Upper lobe of right lung (tissue), 1 donor: Measurements from ENCODE around the gene DDX39B. TPM values are rescaled to one million over a fixed set of nuclear protein-coding genes. Genes with fewer than 3 reads are reported as not detected.
"Not testable (repeated sequence)": the region's sequence is repeated elsewhere in the genome, so short reads cannot be mapped to it uniquely, and the experiment has no call there.

Experiments
- ATAC-seq: fragments of 200-7000 bp; cut with Tn5 transposase; one replicate; pipeline ENCODE4 v1.9.1; 2020; ENCODE audit warnings: mild to moderate bottlenecking, moderate library complexity
- DNase-seq: peaks from one replicate; pipeline ENCODE4 v3.0.0-alpha.2; 2020
- H3K27ac ChIP-seq: fragments of 200-600 bp; one replicate; pipeline ENCODE4 v1.8.0; 2022
- H3K27me3 ChIP-seq: fragments of 200-600 bp; one replicate; pipeline ENCODE4 v1.8.0; 2022; ENCODE audit warnings: mild to moderate bottlenecking
- H3K36me3 ChIP-seq: fragments of 200-600 bp; one replicate; pipeline ENCODE4 v1.8.0; 2022
- H3K4me1 ChIP-seq: fragments of 200-600 bp; one replicate; pipeline ENCODE4 v1.8.0; 2022
- H3K4me3 ChIP-seq: fragments of 200-600 bp; one replicate; pipeline ENCODE4 v1.8.0; 2022; ENCODE audit warnings: mild to moderate bottlenecking
- H3K9me3 ChIP-seq: fragments of 200-600 bp; one replicate; pipeline ENCODE4 v1.8.0; 2022
- CTCF ChIP-seq: fragments of 200-600 bp; IDR thresholded peaks from one replicate; pipeline ENCODE4 v1.8.0; 2022; ENCODE audit warnings: antibody characterized with exemption
- intact Hi-C: fragments of 100-400 bp; cut with DNase I; formaldehyde crosslinking; loops from one replicate; pipeline ENCODE4 v1.11.0; 2022
- long read RNA-seq: library from polyadenylated mRNA; unstranded; transcript quantifications from one replicate; pipeline ENCODE4 v2.0.0, GENCODE V29; 2021
- total RNA-seq: library from RNA; stranded (reverse); fragmentation: NEBNext Ultra II Directional; extraction: Animal tissue kit (Norgen Biotek cat#: 25700); gene quantifications from one replicate; pipeline ENCODE4 v1.2.1, GENCODE V29; 2021
- donor health status: DM: no; HTN: yes; CAD: no; lungs with severe emphysema.

DDX39B gene
- total RNA-seq, result 241 TPM
- long read RNA-seq, full-length matches to known transcripts, result 55 of 87 reads
- long read RNA-seq, partial matches to known transcripts, result 15 of 87 reads
- long read RNA-seq, other reads (novel, unspliced or antisense), result 17 of 87 reads

- intact Hi-C loops, result no loop called here
Measured at GRCh38 chr6:31541658-31542521, at the start of gene DDX39B. Gene DDX39B (minus strand): TSS chr6:31542003. CDS start chr6:31540532, 1,471 bp downstream.

GRCh38 chr6:31590691-31591090 lies 48.9 kb upstream of the DDX39B start:
- H3K4me1 ChIP-seq, ATAC-seq, H3K27me3 ChIP-seq, intact Hi-C loops, H3K4me3 ChIP-seq, H3K27ac ChIP-seq, DNase-seq, H3K36me3 ChIP-seq, H3K9me3 ChIP-seq: not testable (repeated sequence)

More at GRCh38 chr6:31541658-31542521, at the start of gene DDX39B:
- Histone ChIP-seq H3K4me1 (peaks cover 29% of the 10 kb centered on the region), H3K27ac (peak within 1 kb of the TSS; percentile 93), H3K27me3 (no peaks in the 10 kb centered on the region), H3K9me3 (no peaks in the 10 kb centered on the region), H3K4me3 (peak within 1 kb of the TSS; percentile 72), H3K36me3 (peaks cover 38% of the 10 kb centered on the region)
- no peak for TF ChIP-seq CTCF
- peak; percentile 91 for ATAC-seq
- peak; percentile 97 for DNase-seq

- Histone ChIP-seq H3K4me1 (peaks cover 10% of the 10 kb centered on the region), H3K4me3 (no peak overlapping the region), H3K9me3 (no peaks in the 10 kb centered on the region), H3K36me3 (no peaks in the 10 kb centered on the region), H3K27ac (no peak overlapping the region), H3K27me3 (no peaks in the 10 kb centered on the region)
- intact Hi-C loops, result no loop called here
- no peak for TF ChIP-seq CTCF
- DNase-seq, result peak; percentile 65
- ATAC-seq, result peak; percentile 55
Measured at GRCh38 chr6:31588871-31589650, 47.3 kb upstream of the DDX39B start.

GRCh38 chr6:31587791-31588777 lies 46.3 kb upstream of the DDX39B start:
- Histone ChIP-seq H3K36me3 (no peaks in the 10 kb centered on the region), H3K27me3 (no peaks in the 10 kb centered on the region), H3K4me3 (peak overlapping the region; percentile 35), H3K4me1 (peaks cover 10% of the 10 kb centered on the region), H3K9me3 (no peaks in the 10 kb centered on the region), H3K27ac (peak overlapping the region; percentile 60)
- TF ChIP-seq CTCF, result no peak
- DNase-seq (no peak), ATAC-seq (no peak)
- intact Hi-C loops, result no loop called here

GRCh38 chr6:31586599-31587281 lies 44.9 kb upstream of the DDX39B start:
- H3K4me1 ChIP-seq, result peaks cover 12% of the 10 kb centered on the region
- H3K27me3 ChIP-seq, result no peaks in the 10 kb centered on the region
- H3K36me3 ChIP-seq, result no peaks in the 10 kb centered on the region
- intact Hi-C loops, result no loop called here
- H3K27ac ChIP-seq, result peak overlapping the region; percentile 60
- DNase-seq (peak; percentile 68), ATAC-seq (peak; percentile 80)
- H3K9me3 ChIP-seq, result no peaks in the 10 kb centered on the region
- TF ChIP-seq CTCF, result no peak
- H3K4me3 ChIP-seq, result peak overlapping the region; percentile 35
